Right lung (tissue), 10 donors: ENCODE data around the gene MMP23B. TPM values are rescaled to one million over a fixed set of nuclear protein-coding genes. Genes with fewer than 3 reads are reported as not detected.
"Not testable (repeated sequence)": the region's sequence is repeated elsewhere in the genome, so short reads cannot be mapped to it uniquely, and the experiment has no call there.

Source experiments
- DNase-seq, 2 donors: peaks; one replicate each; pipeline ENCODE4 v3.0.0-alpha.2; 2013
- long read RNA-seq, 8 donors: transcript quantifications; one replicate each; lab custom pipeline, GENCODE V29; 2026
- polyA plus RNA-seq, 5 donors: library from polyadenylated mRNA; unstranded; fragments of 120-200 nt; gene quantifications; one replicate each; pipeline versions ENCODE4 v1.2.1 to v1.2.3, GENCODE V29; 2013; ENCODE audit warnings: inconsistent platforms in 1 of 5, low replicate concordance in 1 of 5; ENCODE audit not compliant: insufficient read length in 5 of 5, insufficient read depth in 1 of 5

MMP23B gene
- 100 to 1,000 TPM in 1 of 5 donors, 10 to 100 TPM in 4; 28.4 to 125 (median 60.5) TPM for polyA plus RNA-seq
- long read RNA-seq, donor 1, transcript MMP23B-202 (7 exons, 1,309 nt) = minor isoform, 8 of 229 reads
- long read RNA-seq, donor 1, transcript MMP23B-201 (8 exons, 1,326 nt) = major isoform, 36 of 229 reads
- long read RNA-seq, donor 1, partial matches to known transcripts = 183 of 229 reads
- long read RNA-seq, donor 1, other reads (novel, unspliced or antisense) = 0 of 229 reads
- long read RNA-seq, donor 2, transcript MMP23B-201 (8 exons, 1,326 nt) = major isoform, 24 of 28 reads
- long read RNA-seq, donor 2, partial matches to known transcripts = 0 of 28 reads
- long read RNA-seq, donor 2, other reads (novel, unspliced or antisense) = 0 of 28 reads
- long read RNA-seq, donor 3, transcript MMP23B-201 (8 exons, 1,326 nt) = major isoform, 27 of 220 reads
- long read RNA-seq, donor 3, transcript MMP23B-202 (7 exons, 1,309 nt) = minor isoform, 9 of 220 reads
- long read RNA-seq, donor 3, partial matches to known transcripts = 168 of 220 reads
- long read RNA-seq, donor 3, other reads (novel, unspliced or antisense) = 8 of 220 reads
- long read RNA-seq, donor 4, transcript MMP23B-201 (8 exons, 1,326 nt) = major isoform, 14 of 112 reads
- long read RNA-seq, donor 4, partial matches to known transcripts = 89 of 112 reads
- long read RNA-seq, donor 4, other reads (novel, unspliced or antisense) = 0 of 112 reads
- long read RNA-seq, donor 5, transcript MMP23B-201 (8 exons, 1,326 nt) = major isoform, 21 of 191 reads
- long read RNA-seq, donor 5, transcript MMP23B-202 (7 exons, 1,309 nt) = minor isoform, 9 of 191 reads
- long read RNA-seq, donor 5, partial matches to known transcripts = 153 of 191 reads
- long read RNA-seq, donor 5, other reads (novel, unspliced or antisense) = 6 of 191 reads
- long read RNA-seq, donor 6, transcript MMP23B-202 (7 exons, 1,309 nt) = minor isoform, 6 of 43 reads
- long read RNA-seq, donor 6, transcript MMP23B-201 (8 exons, 1,326 nt) = major isoform, 27 of 43 reads
- long read RNA-seq, donor 6, partial matches to known transcripts = 6 of 43 reads
- long read RNA-seq, donor 6, other reads (novel, unspliced or antisense) = 0 of 43 reads
- long read RNA-seq, donor 7, transcript MMP23B-202 (7 exons, 1,309 nt) = minor isoform, 6 of 268 reads
- long read RNA-seq, donor 7, transcript MMP23B-201 (8 exons, 1,326 nt) = major isoform, 21 of 268 reads
- long read RNA-seq, donor 7, partial matches to known transcripts = 218 of 268 reads
- long read RNA-seq, donor 7, other reads (novel, unspliced or antisense) = 19 of 268 reads
- long read RNA-seq, donor 8, transcript MMP23B-201 (8 exons, 1,326 nt) = major isoform, 22 of 30 reads
- long read RNA-seq, donor 8, partial matches to known transcripts = 5 of 30 reads
- long read RNA-seq, donor 8, other reads (novel, unspliced or antisense) = 0 of 30 reads

- DNase-seq = peak; percentile 86 to 88
Measured at GRCh38 chr1:1631782-1632420, at the start of gene MMP23B. Gene MMP23B (plus strand): TSS chr1:1632173. CDS start chr1:1632219, 46 bp downstream.

- no peak for DNase-seq
Measured at GRCh38 chr1:1582585-1583346, 49.2 kb upstream of the MMP23B start.

GRCh38 chr1:1583347-1584010, 48.5 kb upstream of the MMP23B start:
- no peak for DNase-seq

GRCh38 chr1:1591452-1591851, 40.5 kb upstream of the MMP23B start:
- no peak for DNase-seq

GRCh38 chr1:1593834-1594601, 38.0 kb upstream of the MMP23B start:
- DNase-seq = no peak

- no peak for DNase-seq
Measured at GRCh38 chr1:1594602-1595260, 37.2 kb upstream of the MMP23B start.

GRCh38 chr1:1595341-1595740, 36.6 kb upstream of the MMP23B start:
- not testable (repeated sequence) for DNase-seq

GRCh38 chr1:1596493-1597274, 35.3 kb upstream of the MMP23B start:
- no peak for DNase-seq

GRCh38 chr1:1597275-1597930, 34.6 kb upstream of the MMP23B start:
- DNase-seq = no peak

GRCh38 chr1:1598051-1598719, 33.8 kb upstream of the MMP23B start:
- no peak for DNase-seq

- no peak for DNase-seq
Measured at GRCh38 chr1:1598720-1599029, 33.3 kb upstream of the MMP23B start.

- no peak for DNase-seq
Measured at GRCh38 chr1:1599030-1599934, 32.7 kb upstream of the MMP23B start.

- DNase-seq = no peak
Measured at GRCh38 chr1:1599935-1600860, 31.8 kb upstream of the MMP23B start, which contains the start of gene FNDC10. Gene FNDC10 (minus strand): TSS chr1:1600135. CDS start chr1:1600015, 120 bp downstream.
